Sigmoid colon (tissue), 7 donors: ENCODE results near the gene CD53. TPM values are rescaled to one million over a fixed set of nuclear protein-coding genes. Genes with fewer than 3 reads are reported as not detected.

Experiments
- DNase-seq: peaks from one replicate; pipeline ENCODE4 v3.0.0-alpha.2; 2019
- H3K27ac ChIP-seq, 4 donors: fragments of 200-600 bp; sonication (generic); one replicate each; pipeline ENCODE4 v1.5.1; 2016 to 2019; ENCODE audit warnings: mild to moderate bottlenecking in 1 of 4
- H3K27me3 ChIP-seq, 3 donors: fragments of 200-600 bp; sonication (generic); one replicate each; pipeline ENCODE4 v1.5.1; 2019; ENCODE audit warnings: mild to moderate bottlenecking in 1 of 3
- H3K36me3 ChIP-seq, 4 donors: fragments of 200-600 bp; sonication (generic); one replicate each; pipeline ENCODE4 v1.5.1; 2016 to 2019
- H3K4me1 ChIP-seq, 4 donors: fragments of 200-600 bp; sonication (generic); one replicate each; pipeline ENCODE4 v1.5.1; 2017 to 2019
- H3K4me3 ChIP-seq, 4 donors: fragments of 200-600 bp; sonication (generic); one replicate each; pipeline ENCODE4 v1.5.1; 2017 to 2019; ENCODE audit warnings: mild to moderate bottlenecking in 2 of 4, moderate library complexity in 1 of 4
- H3K9me3 ChIP-seq, 4 donors: fragments of 200-600 bp in 3 of 4; sonication (generic) in 3 of 4; one replicate each; pipeline versions ENCODE4 v1.5.1 to v1.6.1; 2013 to 2019
- EP300 ChIP-seq, 4 donors: sonication (generic); formaldehyde crosslinking; IDR thresholded peaks; one replicate each; pipeline ENCODE4 v1.6.1; 2017; ENCODE audit warnings: antibody characterized with exemption in 4 of 4
- POLR2A ChIP-seq, 2 donors: fragments of 450-650 bp; IDR thresholded peaks; one replicate each; pipeline ENCODE4 v1.6.1; 2016; ENCODE audit warnings: antibody characterized with exemption in 2 of 2, mild to moderate bottlenecking in 2 of 2, moderate library complexity in 2 of 2
- POLR2AphosphoS5 ChIP-seq, 4 donors: sonication (generic); formaldehyde crosslinking; IDR thresholded peaks; one replicate each; pipeline ENCODE4 v1.6.1; 2017; ENCODE audit warnings: antibody characterized with exemption in 4 of 4
- WGBS, 2 donors: extraction: QIAGEN DNeasy Blood & Tissue Kit; methylation state at CpG; one replicate each; pipeline ENCODE4 v1.1.7; 2013; 5-methylcytosine and 5-hydroxymethylcytosine counted together
- intact Hi-C: fragments of 100-400 bp; cut with DNase I; formaldehyde crosslinking; loops from one replicate; pipeline ENCODE4 v1.15.1; 2023
- polyA plus RNA-seq, 3 donors: library from polyadenylated mRNA; stranded (reverse); fragments of 200-250 nt; gene quantifications; one replicate each; pipeline ENCODE4 v1.2.3, GENCODE V29; 2013
- total RNA-seq, 4 donors: library from RNA; depleted of rRNA; stranded (reverse); fragments of >200 nt; gene quantifications; one replicate each; pipeline ENCODE4 v1.1.0, GENCODE V29; 2016
- TF ChIP-seq, protein P1 (sequence below), 4 experiments: fragments of 450-650 bp in 3 of 4; fragments of 200-600 bp in 1 of 4; IDR thresholded peaks; one replicate each; pipeline ENCODE4 v1.5.1; 2016 to 2019; ENCODE audit warnings: antibody characterized with exemption in 4 of 4, mild to moderate bottlenecking in 3 of 4, moderate library complexity in 2 of 4
- donor health status: healthy with polysubstance abuse.
- donor health status: Bipolar disorder and iron deficiency.
- donor health status: healthy.

CD53 gene
- total and polyA plus RNA-seq, 7 donors = 7.5 to 150 (median 28.2) TPM

DNA sequence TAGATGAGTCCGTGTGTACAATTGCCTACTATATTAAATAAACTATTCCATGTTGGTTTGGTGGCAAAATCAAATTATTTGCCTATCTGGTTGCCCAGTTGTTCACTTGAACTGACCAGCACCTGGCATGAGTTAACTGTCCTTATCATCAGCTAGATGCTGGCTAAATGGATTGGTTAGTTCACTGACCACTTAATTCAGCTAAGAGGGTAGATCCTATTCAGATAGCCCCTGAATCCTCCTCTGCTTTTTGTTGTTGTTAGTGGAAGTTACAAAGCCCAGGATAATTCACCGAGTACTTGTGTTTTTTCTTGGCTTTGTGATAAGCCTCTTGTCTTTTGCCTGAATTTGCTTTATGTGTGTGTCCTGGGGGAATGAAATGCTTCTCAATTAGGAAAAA, 22.8 kb upstream of the CD53 start:
- H3K4me1 ChIP-seq = no peaks in the 10 kb centered on the region
- H3K27ac ChIP-seq = no peak overlapping the region
- TF ChIP-seq, protein P1, sequence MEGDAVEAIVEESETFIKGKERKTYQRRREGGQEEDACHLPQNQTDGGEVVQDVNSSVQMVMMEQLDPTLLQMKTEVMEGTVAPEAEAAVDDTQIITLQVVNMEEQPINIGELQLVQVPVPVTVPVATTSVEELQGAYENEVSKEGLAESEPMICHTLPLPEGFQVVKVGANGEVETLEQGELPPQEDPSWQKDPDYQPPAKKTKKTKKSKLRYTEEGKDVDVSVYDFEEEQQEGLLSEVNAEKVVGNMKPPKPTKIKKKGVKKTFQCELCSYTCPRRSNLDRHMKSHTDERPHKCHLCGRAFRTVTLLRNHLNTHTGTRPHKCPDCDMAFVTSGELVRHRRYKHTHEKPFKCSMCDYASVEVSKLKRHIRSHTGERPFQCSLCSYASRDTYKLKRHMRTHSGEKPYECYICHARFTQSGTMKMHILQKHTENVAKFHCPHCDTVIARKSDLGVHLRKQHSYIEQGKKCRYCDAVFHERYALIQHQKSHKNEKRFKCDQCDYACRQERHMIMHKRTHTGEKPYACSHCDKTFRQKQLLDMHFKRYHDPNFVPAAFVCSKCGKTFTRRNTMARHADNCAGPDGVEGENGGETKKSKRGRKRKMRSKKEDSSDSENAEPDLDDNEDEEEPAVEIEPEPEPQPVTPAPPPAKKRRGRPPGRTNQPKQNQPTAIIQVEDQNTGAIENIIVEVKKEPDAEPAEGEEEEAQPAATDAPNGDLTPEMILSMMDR (IDR thresholded peaks at IDR 0.05) = no peak
- TF ChIP-seq POLR2A (IDR thresholded peaks at IDR 0.05) = no peak
- no peak for TF ChIP-seq POLR2AphosphoS5 (IDR thresholded peaks at IDR 0.05)
- TF ChIP-seq EP300 (IDR thresholded peaks at IDR 0.05) = no peak
- no peaks in the 10 kb centered on the region for H3K36me3 ChIP-seq
- H3K4me3 ChIP-seq = no peak overlapping the region
- no peak for DNase-seq
- WGBS, 2 donors = 43 to 76% methylated on average over 2 of the region's 2 CpGs
- H3K27me3 ChIP-seq = no peaks in the 10 kb centered on the region
- H3K9me3 ChIP-seq = no peaks in the 10 kb centered on the region
- intact Hi-C loops = no loop called here

DNA sequence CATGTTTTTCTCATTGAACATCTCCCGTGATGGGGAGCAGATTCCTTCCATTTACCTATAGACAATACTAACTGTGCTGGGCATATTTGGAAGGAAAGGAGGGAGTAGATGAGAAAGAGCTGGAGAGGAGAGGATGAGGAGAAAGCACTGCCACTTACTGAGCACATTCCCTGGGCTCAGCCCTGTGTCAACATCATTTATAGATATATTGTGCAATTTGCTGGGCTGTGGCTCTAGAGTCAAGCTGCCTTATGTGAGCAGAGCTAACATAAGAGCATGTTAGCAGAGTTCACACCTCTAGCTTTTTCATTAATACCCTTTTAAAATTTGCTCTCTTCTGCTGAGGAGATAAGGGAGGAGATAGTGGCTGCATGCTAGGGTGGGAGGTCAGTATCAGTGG, 22.3 kb upstream of the CD53 start:
- H3K9me3 ChIP-seq = no peaks in the 10 kb centered on the region
- TF ChIP-seq EP300 (IDR thresholded peaks at IDR 0.05) (no peak), POLR2A (IDR thresholded peaks at IDR 0.05) (no peak), POLR2AphosphoS5 (IDR thresholded peaks at IDR 0.05) (no peak)
- TF ChIP-seq, protein P1 (IDR thresholded peaks at IDR 0.05) = no peak
- DNase-seq = no peak
- H3K4me1 ChIP-seq = no peaks in the 10 kb centered on the region
- no peaks in the 10 kb centered on the region for H3K27me3 ChIP-seq
- no peak overlapping the region for H3K27ac ChIP-seq
- intact Hi-C loops = no loop called here
- H3K4me3 ChIP-seq = no peak overlapping the region
- H3K36me3 ChIP-seq = no peaks in the 10 kb centered on the region
- 43 to 72% methylated on average over 1 of the region's 1 CpG for WGBS, 2 donors

GRCh38 chr1:110853135-110853534, 19.8 kb upstream of the CD53 start:
- H3K4me1 ChIP-seq = no peaks in the 10 kb centered on the region
- TF ChIP-seq POLR2AphosphoS5 (IDR thresholded peaks at IDR 0.05) (no peak), EP300 (IDR thresholded peaks at IDR 0.05) (no peak), POLR2A (IDR thresholded peaks at IDR 0.05) (no peak)
- TF ChIP-seq, protein P1 (IDR thresholded peaks at IDR 0.05) = no peak
- H3K9me3 ChIP-seq = no peaks in the 10 kb centered on the region
- no peaks in the 10 kb centered on the region for H3K27me3 ChIP-seq
- intact Hi-C loops = no loop called here
- H3K27ac ChIP-seq = no peak overlapping the region
- 54 to 71% methylated on average over 3 of the region's 3 CpGs for WGBS, 2 donors
- no peak overlapping the region for H3K4me3 ChIP-seq
- no peak for DNase-seq
- no peaks in the 10 kb centered on the region for H3K36me3 ChIP-seq

DNA sequence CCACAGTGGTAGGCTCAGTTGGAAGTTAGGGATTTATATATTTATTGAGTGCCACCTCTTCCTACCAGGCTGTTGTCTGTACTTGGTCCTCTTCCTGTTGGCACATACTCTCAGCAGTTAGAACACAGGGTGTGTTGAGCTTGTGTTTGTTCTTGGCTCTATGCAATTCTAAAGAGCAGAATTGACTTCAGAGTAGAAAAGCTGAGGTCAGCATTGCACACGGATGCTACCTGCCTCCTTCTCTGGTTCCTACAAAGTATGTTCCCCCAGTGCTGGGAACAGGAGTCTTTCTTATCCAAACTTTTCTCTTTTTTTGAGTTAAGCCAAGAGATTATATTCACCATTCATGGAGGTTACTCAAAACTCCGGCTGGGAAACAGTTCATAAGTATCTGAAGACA, 16.5 kb upstream of the CD53 start:
- TF ChIP-seq, protein P1 (IDR thresholded peaks at IDR 0.05) = no peak
- TF ChIP-seq POLR2A (IDR thresholded peaks at IDR 0.05) (no peak), POLR2AphosphoS5 (IDR thresholded peaks at IDR 0.05) (no peak), EP300 (IDR thresholded peaks at IDR 0.05) (no peak)
- intact Hi-C loops = no loop called here
- WGBS, 2 donors = 59 to 75% methylated on average over 2 of the region's 2 CpGs
- H3K9me3 ChIP-seq = no peaks in the 10 kb centered on the region
- no peaks in the 10 kb centered on the region for H3K4me1 ChIP-seq
- no peak overlapping the region for H3K4me3 ChIP-seq
- H3K27ac ChIP-seq = no peak overlapping the region
- no peak for DNase-seq
- H3K27me3 ChIP-seq = no peaks in the 10 kb centered on the region
- no peaks in the 10 kb centered on the region for H3K36me3 ChIP-seq
